Muscle layer of duodenum (tissue), 2 donors: ENCODE data around the gene COPB1.

Experiments used
- H3K27ac ChIP-seq: one replicate; pipeline ENCODE4 v1.7.0; 2013; ENCODE audit warnings: mild to moderate bottlenecking, low read length
- H3K27me3 ChIP-seq: one replicate; pipeline ENCODE4 v1.7.0; 2013; ENCODE audit warnings: low read depth, mild to moderate bottlenecking, control low read depth, low read length
- H3K36me3 ChIP-seq, 2 donors: one replicate each; pipeline ENCODE4 v1.7.0; 2013; ENCODE audit warnings: low read length in 2 of 2, control low read depth in 1 of 2, mild to moderate bottlenecking in 1 of 2; ENCODE audit not compliant: insufficient read depth in 2 of 2, control insufficient read depth in 1 of 2
- H3K4me1 ChIP-seq, 2 donors: one replicate each; pipeline ENCODE4 v1.7.0; 2013; ENCODE audit warnings: low read length in 2 of 2, mild to moderate bottlenecking in 2 of 2, control low read depth in 1 of 2, moderate library complexity in 1 of 2; ENCODE audit not compliant: insufficient read depth in 2 of 2, control insufficient read depth in 1 of 2
- H3K4me3 ChIP-seq, 2 donors: one replicate each; pipeline ENCODE4 v1.7.0; 2013; ENCODE audit warnings: low read length in 2 of 2, low read depth in 1 of 2, mild to moderate bottlenecking in 1 of 2
- H3K9me3 ChIP-seq, 2 donors: one replicate each; pipeline ENCODE4 v1.7.0; 2013; ENCODE audit warnings: low read length in 2 of 2, control low read depth in 1 of 2, mild to moderate bottlenecking in 1 of 2; ENCODE audit not compliant: control insufficient read depth in 1 of 2
- donor health status: healthy.

The COPB1 gene

DNA sequence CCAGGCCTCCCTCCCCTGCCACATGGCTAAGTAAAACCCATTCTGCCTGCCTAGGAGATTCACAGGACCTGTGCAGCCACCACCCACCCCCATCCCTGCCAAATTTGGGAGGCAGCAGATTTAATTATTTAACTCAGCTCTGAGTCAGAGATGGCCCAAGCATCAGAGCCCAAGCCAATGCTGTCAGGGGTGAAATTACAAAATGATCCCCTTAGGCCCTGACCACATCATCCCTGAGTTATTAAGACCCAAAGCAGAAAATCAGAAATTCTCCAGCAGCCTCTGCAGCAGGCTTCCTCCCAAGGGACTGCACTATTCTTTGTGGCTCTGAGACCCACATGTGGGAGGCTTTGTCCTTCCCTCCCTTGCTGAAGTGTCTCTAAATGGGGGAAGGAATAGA lies 87.8 kb downstream of the COPB1 start:
- Histone ChIP-seq H3K4me3 (no peak overlapping the region), H3K4me1 (peaks cover 1 to 7% of the 10 kb centered on the region in 2 donors), H3K27ac (no peak overlapping the region), H3K36me3 (no peaks in the 10 kb centered on the region), H3K27me3 (no peaks in the 10 kb centered on the region), H3K9me3 (no peaks in the 10 kb centered on the region)

DNA sequence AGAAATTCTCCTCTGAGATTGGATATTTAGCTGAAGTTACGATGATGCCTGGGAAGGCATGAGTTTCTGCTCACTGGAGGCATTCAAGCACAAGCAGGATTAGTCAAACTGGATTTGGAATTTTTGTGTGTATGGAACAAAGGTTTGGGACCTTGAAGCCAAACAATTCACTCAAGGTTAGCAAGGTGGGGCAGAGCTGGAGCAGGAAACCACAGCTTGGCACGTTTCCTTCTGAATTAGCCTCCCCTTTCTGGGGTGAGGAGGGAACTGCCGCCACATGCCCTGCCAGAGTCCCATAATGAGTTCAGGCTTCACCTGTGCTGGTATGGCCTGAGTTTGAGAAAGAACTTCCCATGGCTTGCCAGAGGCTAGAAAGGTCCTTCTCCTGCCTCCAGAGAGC lies 89.7 kb downstream of the COPB1 start:
- H3K36me3 ChIP-seq: no peaks in the 10 kb centered on the region
- no peak overlapping the region for H3K27ac ChIP-seq
- H3K4me3 ChIP-seq: no peak overlapping the region
- H3K9me3 ChIP-seq: no peaks in the 10 kb centered on the region
- peaks cover 0 to 7% of the 10 kb centered on the region in 2 donors for H3K4me1 ChIP-seq
- no peaks in the 10 kb centered on the region for H3K27me3 ChIP-seq

DNA sequence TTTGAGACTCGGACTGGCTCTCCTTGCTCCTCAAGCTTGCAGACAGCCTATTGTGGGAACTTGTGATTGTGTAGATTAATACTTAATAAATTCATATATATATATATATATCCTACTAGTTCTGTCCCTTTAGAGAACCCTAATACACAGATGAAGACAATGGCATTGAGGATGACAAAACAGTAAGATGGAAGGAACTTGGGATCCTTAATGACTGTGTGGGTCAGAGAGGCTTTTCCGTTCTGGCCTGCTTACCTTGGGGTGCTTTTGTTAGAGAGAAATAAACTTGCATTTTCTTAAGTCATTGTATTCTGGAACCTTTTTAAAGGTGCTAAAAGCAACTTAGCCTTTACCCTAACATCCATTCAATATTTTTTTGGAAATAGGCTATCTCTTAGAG lies 91.0 kb downstream of the COPB1 start:
- Histone ChIP-seq H3K27ac (no peak overlapping the region), H3K4me1 (peaks cover 0 to 5% of the 10 kb centered on the region in 2 donors), H3K9me3 (no peaks in the 10 kb centered on the region), H3K27me3 (no peaks in the 10 kb centered on the region), H3K36me3 (no peaks in the 10 kb centered on the region), H3K4me3 (no peak overlapping the region)
